Measurements from ENCODE around the gene SLC5A1. TPM values are rescaled to one million over a fixed set of nuclear protein-coding genes. Genes with fewer than 3 reads are reported as not detected.

Gene SLC5A1
- total and polyA plus RNA-seq, 2 of the 13 experiments (the other 11 are each of a cell fraction or from before 2014, with no cell fraction given): not detected

- TF ChIP-seq ZNF709 (CRISPR knock-in tag; IDR thresholded peaks at IDR 0.05) (no peak), SNRNP70 (IDR thresholded peaks at IDR 0.05; ENCODE audit: low read depth, low read length) (no peak), ZNF589 (CRISPR knock-in tag; conservative IDR thresholded peaks at IDR 0.05) (no peak), ZZZ3 (CRISPR knock-in tag; IDR thresholded peaks at IDR 0.05; ENCODE audit: borderline replicate concordance) (no peak), NFE2 (CRISPR knock-in tag; IDR thresholded peaks at IDR 0.05) (no peak), HOMEZ (CRISPR knock-in tag; IDR thresholded peaks at IDR 0.05; ENCODE audit: low read depth) (no peak), ZNF512B (CRISPR knock-in tag; IDR thresholded peaks at IDR 0.05; ENCODE audit: borderline replicate concordance) (no peak)
These were observed 18.3 kb upstream of the SLC5A1 start (continued) for GRCh38 chr22:32024796-32025195.

- no peak overlapping the region for H3K4me3 ChIP-seq (replicated peaks in 1 of 3; ENCODE audit: insufficient read depth in 1 of 3, low read depth in 2 of 3, low read length in 3 of 3)
- H3K36me3 ChIP-seq (replicated peaks in 1 of 2; ENCODE audit: control insufficient read depth in 1 of 2, insufficient read depth in 2 of 2, low read length in 2 of 2): no peaks in the 10 kb centered on the region
- ATAC-seq (no peak), FAIRE-seq (no peak), DNase-seq (ENCODE audit: low spot score) (no peak)
- H3K79me2 ChIP-seq (ENCODE audit: insufficient read depth, low read length): no peaks in the 10 kb centered on the region
- H4K20me1 ChIP-seq (ENCODE audit: insufficient read depth, low read length): no peaks in the 10 kb centered on the region
- in situ Hi-C loops (cut with HindIII; ENCODE audit: extremely low pct_ligation_motif_present, low pct_unique_long_range_greater_than_20kb): no loop called here
- no peak overlapping the region for H2AFZ ChIP-seq (ENCODE audit: low read length)
- WGBS (ENCODE audit: low lambda C conversion rate): 41% methylated on average over 4 of the region's 4 CpGs
- intact Hi-C loops (cut with micrococcal nuclease; ENCODE audit: unreplicated experiment): no loop called here
- H3K9me3 ChIP-seq (ENCODE audit: low read length): no peaks in the 10 kb centered on the region
- CTCF ChIA-PET (ENCODE audit: low intra/inter-chr PET ratio, low total read pairs): no interaction called here
- no peaks in the 10 kb centered on the region for H3K4me1 ChIP-seq (ENCODE audit: insufficient read depth, low read length)
- peaks cover 1 to 6% of the 10 kb centered on the region in 2 experiments; a peak in 2 of 5 replicates for H3K27me3 ChIP-seq (ENCODE audit: control insufficient read depth in 1 of 2, insufficient read depth in 2 of 2, low read length in 2 of 2)
- POLR2A ChIA-PET: no interaction called here
- H3K4me2 ChIP-seq (ENCODE audit: low read depth, low read length): no peak overlapping the region
- BruUV-seq (replicated peaks): no TSS peak
- no peak overlapping the region for H3K27ac ChIP-seq (ENCODE audit: extremely low read length, insufficient read depth, low read length)
- no peak overlapping the region for H3K9ac ChIP-seq (ENCODE audit: insufficient read depth, low read depth, low read length)
- no peak for TF ChIP-seq ZNF766 (CRISPR knock-in tag; IDR thresholded peaks at IDR 0.05; ENCODE audit: borderline replicate concordance)
- no peak for TF ChIP-seq YEATS2 (CRISPR knock-in tag; IDR thresholded peaks at IDR 0.05; ENCODE audit: borderline replicate concordance)
- no peak for TF ChIP-seq ATF1 (CRISPR knock-in tag; IDR thresholded peaks at IDR 0.05)
- no peak for TF ChIP-seq RFX3 (CRISPR knock-in tag; IDR thresholded peaks at IDR 0.05)
- TF ChIP-seq POLR2AphosphoS2 (IDR thresholded peaks at IDR 0.05; ENCODE audit: low read depth, low read length): no peak
These were observed 12.4 kb upstream of the SLC5A1 start for GRCh38 chr22:32030518-32031247.

Data from HepG2 (cell line).